AG10803 (cell line): ENCODE results near the gene MAN2B1.
A peak's percentile ranks its signal among the peaks of the same experiment; 100 is the strongest.

ENCODE experiments used
- DNase-seq: peaks from one replicate; pipeline ENCODE4 v3.0.0; 2010; ENCODE audit warnings: low read depth
- H3K4me3 ChIP-seq: 2 replicates; pipeline ENCODE4 v1.5.1; 2011; ENCODE audit warnings: mild to moderate bottlenecking, low read length, control low read depth
- TF ChIP-seq, protein P1 (sequence below): conservative IDR thresholded peaks from 2 replicates; pipeline ENCODE4 v1.5.1; 2011; ENCODE audit warnings: mild to moderate bottlenecking, low read length, control low read depth, inconsistent platforms

Gene MAN2B1

DNA sequence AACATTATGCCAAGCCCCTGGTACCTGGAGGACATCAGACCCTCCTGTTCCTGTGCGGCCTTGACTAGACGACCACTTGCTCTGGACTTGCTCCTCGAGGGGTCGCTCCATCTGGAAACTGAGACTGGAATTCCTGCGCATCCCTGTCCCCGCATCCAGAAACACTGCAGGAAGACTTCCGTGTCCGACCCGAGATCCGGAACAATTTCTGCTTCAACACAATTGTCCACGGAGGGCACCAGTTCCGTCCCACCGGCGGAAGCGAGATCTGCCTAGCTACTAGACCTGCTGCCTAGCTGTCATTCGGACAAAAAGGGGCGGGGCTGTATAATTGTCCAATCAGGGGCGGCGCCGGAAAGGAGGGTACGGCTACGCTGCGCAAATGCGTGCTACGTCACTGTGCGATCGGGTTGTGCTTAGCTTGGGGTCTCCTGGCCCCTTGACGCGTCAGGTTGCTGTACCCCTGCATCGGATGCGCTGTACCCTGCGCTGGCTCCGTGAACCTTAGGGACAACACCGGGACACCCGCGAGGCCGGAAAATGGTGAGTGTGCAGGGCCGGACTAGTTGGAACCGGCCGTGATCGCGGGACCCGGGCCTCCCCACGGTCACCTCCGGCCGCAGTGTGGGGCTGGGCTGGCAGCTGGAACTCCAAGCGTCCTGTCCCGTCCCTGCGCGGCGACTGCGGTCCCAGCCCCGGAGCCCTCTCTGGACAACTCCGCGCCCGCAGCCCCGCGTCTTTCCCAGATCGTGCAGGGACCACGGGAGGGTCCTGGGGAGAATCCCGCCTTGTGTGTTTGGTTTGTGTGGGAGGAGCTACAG lies 55.8 kb downstream of the MAN2B1 start, which contains the start of the genes ZNF490 and ZNF791:
Gene ZNF490 (minus strand): TSS at position 274 of the 821 bp plus-strand sequence. CDS start 133 bp downstream, at position 141.
Gene ZNF791 (plus strand): TSS at position 381 of the 821 bp plus-strand sequence. CDS start 160 bp downstream, at position 541.
- TF ChIP-seq, protein P1, sequence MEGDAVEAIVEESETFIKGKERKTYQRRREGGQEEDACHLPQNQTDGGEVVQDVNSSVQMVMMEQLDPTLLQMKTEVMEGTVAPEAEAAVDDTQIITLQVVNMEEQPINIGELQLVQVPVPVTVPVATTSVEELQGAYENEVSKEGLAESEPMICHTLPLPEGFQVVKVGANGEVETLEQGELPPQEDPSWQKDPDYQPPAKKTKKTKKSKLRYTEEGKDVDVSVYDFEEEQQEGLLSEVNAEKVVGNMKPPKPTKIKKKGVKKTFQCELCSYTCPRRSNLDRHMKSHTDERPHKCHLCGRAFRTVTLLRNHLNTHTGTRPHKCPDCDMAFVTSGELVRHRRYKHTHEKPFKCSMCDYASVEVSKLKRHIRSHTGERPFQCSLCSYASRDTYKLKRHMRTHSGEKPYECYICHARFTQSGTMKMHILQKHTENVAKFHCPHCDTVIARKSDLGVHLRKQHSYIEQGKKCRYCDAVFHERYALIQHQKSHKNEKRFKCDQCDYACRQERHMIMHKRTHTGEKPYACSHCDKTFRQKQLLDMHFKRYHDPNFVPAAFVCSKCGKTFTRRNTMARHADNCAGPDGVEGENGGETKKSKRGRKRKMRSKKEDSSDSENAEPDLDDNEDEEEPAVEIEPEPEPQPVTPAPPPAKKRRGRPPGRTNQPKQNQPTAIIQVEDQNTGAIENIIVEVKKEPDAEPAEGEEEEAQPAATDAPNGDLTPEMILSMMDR: peak; percentile 13; the same call in 1 of the 2 replicates
- peak within 1 kb of the TSS; percentile 100 for H3K4me3 ChIP-seq
- DNase-seq: peak; percentile 96

DNA sequence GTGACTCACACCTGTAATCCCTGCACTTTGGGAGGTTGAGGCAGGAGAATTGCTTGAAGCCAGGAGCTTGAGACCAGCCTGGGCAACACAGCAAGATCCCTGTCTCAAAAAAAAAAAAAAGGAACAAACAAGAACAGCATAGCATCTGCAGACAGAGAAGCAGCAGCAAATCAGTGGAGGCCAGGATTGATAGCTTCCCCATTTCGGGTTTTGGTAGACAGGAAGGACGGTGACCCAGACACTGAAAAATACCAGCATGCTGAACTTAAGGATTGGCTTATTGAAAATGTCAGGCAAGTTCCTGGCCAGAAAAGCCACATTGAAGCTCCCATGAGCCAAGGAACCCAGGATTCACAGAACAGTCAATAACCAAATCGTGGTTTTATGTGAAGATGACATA lies 58.9 kb downstream of the MAN2B1 start:
- TF ChIP-seq, protein P1: no peak
- no peak for DNase-seq
- H3K4me3 ChIP-seq: no peak overlapping the region

DNA sequence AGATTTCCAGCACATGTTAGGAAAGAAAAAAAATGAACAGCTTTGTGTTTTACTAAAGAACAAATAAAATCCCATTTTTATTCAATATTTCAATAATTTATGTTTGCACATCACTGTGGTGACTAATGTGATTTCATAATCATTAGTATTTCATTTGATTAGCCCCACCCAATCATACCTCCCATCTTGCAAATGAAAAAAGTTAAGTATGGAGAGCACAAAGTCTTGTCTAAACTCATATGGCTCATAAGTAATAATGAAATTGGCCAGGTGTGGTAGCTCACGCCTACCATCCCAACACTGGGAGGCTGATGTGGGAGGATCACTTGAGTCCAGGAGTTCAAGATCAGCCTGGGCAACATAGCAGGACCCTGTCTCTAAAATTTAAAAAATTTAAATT lies 59.7 kb downstream of the MAN2B1 start:
- TF ChIP-seq, protein P1: no peak
- DNase-seq: no peak
- H3K4me3 ChIP-seq: no peak overlapping the region

DNA sequence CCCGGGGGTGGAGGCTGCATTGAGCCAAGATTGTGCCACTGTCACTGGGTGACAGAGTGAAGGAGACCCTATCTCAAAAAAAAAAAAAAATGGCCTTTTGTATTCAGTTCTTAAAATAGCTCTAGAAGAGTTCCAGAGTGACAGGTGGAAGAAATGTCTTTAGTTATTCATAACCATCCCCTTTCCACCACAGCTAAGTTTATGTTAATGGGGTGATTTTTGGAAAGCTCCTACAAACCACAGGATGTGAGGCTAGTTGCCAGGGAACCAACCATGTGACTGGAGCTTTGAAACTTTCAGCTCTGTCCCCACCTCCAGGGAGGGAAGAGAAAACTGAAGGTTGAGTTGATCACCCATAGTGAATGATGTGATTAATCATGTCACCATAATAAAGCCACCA lies 62.8 kb downstream of the MAN2B1 start:
- H3K4me3 ChIP-seq: no peak overlapping the region
- TF ChIP-seq, protein P1: no peak
- DNase-seq: peak; percentile 36

DNA sequence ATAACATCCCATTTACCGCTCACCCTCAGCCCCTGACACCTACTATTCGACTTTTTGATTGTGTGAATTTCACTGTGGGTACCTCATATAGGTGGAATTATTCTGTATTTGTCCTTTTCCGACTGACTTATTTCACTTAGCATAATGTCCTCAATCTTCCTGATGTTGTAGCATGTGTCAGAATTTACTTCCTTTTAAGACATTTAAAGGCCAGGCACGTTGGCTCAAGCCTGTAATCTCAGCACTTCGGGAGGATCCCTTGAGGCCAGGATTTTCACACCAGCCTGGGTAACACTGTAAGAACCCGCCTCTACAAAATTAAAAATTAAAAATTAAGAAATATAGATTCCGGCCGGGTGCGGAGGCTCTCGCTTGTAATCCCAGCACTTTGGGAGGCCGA lies 68.9 kb downstream of the MAN2B1 start:
- no peak for DNase-seq
- H3K4me3 ChIP-seq: no peak overlapping the region
- TF ChIP-seq, protein P1: no peak

DNA sequence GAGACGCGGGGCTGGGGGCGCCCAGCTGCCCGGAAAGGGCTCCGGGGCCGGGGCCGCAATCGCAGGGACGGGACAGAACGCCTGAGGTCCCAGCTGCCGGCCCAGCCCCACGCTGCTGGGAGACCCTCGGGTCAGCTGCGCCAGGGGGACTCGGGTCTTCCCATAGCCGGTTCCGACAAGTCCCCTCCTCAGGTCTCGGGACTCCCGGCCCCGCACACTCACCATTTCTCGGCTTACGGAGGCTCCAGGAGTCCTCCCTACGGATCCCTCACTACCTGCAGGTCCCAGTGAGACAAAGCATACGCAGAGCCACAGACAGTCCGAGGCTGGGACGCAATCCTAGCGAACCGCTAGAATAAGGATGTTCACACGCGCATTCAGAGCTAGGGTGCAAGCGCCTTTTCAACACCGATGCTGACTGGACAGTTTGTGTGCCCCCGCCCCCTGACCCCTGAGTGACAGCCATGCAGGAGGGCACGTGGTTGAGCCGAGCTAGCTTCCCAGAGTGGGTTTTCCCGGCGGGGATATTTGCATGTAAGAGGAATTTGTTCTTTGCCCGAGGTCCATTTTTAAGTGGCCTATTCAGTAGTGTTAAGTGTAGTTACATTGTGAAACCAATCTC lies 69.5 kb downstream of the MAN2B1 start:
- no peak for DNase-seq
- no peak overlapping the region for H3K4me3 ChIP-seq
- TF ChIP-seq, protein P1: no peak
